GM04503 (cell line): ENCODE measurements around the gene ARHGAP45.
A peak's percentile ranks its signal among the peaks of the same experiment; 100 is the strongest.

ENCODE experiments used
- DNase-seq: peaks from one replicate; pipeline ENCODE4 v3.0.0-alpha.2; 2012; ENCODE audit warnings: low read depth

ARHGAP45 gene

GRCh38 chr19:1054102-1055027 is 12.6 kb upstream of the ARHGAP45 start:
- DNase-seq, result no peak

GRCh38 chr19:1055028-1055425 is 11.9 kb upstream of the ARHGAP45 start:
- no peak for DNase-seq

GRCh38 chr19:1055886-1056620 is 10.9 kb upstream of the ARHGAP45 start:
- no peak for DNase-seq

DNA sequence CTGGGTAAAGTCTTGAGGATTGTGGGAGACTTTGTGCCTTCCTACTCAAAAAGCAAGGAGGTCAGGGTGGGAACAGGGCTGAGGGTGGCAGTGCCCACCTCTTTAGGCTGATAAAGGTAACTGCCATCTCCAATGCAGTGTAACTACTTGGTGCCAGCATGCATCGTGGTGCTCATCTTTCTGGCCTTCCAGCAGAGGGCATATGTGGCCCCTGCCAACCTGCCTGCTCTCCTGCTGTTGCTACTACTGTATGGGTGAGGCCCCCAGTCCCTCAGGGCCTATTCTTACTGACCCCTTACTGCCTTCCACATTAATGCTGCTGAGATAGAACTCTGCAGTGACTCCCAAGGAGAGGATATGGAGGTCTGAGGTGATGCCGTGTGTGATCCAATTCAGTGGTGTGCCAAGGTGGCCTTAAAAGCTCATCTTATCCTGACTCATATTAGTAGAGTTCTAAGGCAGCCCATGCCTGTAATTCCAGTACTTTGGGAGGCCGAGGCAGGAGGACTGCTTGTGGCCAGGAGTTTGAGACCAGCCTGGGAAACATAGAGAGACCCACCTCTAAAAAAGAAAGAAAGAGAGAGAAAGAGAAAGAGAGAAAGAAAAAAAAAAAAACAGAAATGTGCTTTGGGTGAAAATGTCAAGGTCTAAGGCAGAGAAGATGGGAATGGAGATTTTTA is 9.7 kb upstream of the ARHGAP45 start:
- DNase-seq, result peak; percentile 26

- DNase-seq, result no peak
Measured at GRCh38 chr19:1058112-1058511, 8.9 kb upstream of the ARHGAP45 start.

GRCh38 chr19:1060689-1061088 is 6.3 kb upstream of the ARHGAP45 start:
- no peak for DNase-seq

DNA sequence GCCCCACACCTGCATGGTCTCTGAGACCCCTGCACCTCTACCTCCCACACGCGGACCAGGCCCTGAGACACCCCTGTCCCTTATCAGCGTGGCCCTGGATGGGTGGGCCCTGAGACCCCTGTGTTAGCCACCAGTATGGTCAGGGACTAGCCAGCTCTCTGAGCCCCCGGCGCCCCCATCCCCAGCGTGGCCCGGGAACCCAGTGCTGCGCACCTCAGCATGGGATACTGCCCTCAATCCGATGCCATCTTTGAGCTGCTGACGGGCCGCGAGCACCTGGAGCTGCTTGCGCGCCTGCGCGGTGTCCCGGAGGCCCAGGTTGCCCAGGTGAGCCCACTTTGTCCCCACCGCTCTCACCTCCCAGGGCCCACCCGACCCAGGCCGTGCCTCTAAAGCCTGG is 5.0 kb upstream of the ARHGAP45 start:
- DNase-seq, result no peak

DNA sequence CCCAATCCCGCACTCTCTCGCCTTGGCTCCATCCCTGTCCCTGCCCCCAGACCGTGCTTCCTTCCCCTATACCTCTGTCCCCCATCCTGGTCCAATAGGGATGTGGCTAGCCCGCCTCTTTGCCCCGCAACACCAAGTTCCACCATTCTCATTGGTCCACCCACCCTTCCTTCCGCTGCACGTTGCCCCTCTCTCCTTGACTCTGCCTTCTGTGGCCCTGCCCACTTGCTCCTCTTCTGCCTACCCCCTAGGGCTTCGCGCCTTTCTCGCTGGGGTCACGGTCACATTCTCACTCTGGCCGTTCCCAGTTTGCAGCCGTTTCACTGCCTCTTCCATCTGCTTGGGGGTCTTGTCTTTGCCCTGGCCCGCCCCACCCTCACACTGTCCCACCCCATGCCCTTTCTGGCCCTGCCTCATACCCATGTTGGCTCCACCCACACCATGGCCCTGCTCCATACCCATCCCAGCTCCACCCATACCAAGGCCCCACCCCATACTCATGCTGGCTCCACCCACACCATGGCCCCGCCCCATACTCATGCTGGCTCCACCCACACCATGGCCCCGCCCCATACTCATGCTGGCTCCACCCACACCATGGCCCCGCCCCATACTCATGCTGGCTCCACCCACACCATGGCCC is 4.5 kb upstream of the ARHGAP45 start:
- DNase-seq, result no peak

GRCh38 chr19:1063030-1063908 is 3.7 kb upstream of the ARHGAP45 start:
- no peak for DNase-seq

- no peak for DNase-seq
Measured at GRCh38 chr19:1063909-1064660, 2.9 kb upstream of the ARHGAP45 start.

DNA sequence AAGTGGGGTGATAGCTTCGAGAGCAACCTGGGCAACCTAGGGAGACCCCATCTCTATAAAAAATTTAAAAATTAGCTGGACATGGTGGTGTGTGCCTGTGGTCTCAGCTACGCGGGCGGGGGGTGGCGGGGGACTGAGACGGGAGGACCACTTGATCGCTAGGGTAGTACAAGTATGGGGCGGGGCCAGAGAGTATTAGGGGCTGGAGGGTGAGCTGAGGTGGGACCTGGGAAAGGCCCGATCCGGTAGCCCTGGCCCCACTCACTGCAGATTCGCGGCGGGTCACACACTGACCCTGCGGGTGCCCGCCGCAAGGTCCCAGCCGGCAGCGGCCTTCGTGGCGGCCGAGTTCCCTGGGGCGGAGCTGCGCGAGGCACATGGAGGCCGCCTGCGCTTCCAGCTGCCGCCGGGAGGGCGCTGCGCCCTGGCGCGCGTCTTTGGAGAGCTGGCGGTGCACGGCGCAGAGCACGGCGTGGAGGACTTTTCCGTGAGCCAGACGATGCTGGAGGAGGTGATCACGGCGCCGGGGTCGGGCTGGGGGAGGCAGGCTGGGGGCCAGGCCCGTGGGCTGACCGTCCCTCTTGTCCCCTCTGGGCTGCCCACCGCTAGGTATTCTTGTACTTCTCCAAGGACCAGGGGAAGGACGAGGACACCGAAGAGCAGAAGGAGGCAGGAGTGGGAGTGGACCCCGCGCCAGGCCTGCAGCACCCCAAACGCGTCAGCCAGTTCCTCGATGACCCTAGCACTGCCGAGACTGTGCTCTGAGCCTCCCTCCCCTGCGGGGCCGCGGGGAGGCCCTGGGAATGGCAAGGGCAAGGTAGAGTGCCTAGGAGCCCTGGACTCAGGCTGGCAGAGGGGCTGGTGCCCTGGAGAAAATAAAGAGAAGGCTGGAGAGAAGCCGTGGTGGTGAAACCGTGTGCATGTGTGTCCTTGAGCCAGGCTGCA is 2.0 kb upstream of the ARHGAP45 start:
- peak; percentile 10 for DNase-seq

GRCh38 chr19:1065606-1066109 is 1.3 kb upstream of the ARHGAP45 start:
- no peak for DNase-seq

DNA sequence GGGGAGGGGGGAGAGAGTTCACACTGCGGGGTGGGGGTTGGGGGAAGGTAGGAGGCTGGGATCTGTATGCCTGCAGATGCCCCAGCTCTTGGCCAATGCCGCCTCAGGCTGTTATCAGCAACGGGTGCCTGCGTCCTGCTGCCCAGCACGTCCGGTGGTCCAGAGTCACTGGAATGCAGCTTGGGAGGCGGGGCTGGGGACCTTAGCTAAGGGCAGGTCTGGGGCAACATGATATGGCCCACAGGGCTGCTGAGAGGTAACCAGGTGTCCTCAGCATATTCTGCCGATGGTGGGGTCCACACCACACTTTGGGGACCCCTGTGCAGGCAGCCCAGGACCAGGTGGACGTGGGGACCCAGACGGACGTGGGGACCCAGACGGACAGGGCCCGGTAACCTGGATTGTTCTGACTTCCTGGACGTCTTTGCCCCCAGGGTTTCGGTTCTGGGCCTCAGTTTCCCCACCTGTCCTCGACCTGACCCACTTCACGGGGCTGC is 668 bp upstream of the ARHGAP45 start:
- no peak for DNase-seq

- no peak for DNase-seq
Measured at GRCh38 chr19:1067341-1067957, 482 bp downstream of the ARHGAP45 start.

DNA sequence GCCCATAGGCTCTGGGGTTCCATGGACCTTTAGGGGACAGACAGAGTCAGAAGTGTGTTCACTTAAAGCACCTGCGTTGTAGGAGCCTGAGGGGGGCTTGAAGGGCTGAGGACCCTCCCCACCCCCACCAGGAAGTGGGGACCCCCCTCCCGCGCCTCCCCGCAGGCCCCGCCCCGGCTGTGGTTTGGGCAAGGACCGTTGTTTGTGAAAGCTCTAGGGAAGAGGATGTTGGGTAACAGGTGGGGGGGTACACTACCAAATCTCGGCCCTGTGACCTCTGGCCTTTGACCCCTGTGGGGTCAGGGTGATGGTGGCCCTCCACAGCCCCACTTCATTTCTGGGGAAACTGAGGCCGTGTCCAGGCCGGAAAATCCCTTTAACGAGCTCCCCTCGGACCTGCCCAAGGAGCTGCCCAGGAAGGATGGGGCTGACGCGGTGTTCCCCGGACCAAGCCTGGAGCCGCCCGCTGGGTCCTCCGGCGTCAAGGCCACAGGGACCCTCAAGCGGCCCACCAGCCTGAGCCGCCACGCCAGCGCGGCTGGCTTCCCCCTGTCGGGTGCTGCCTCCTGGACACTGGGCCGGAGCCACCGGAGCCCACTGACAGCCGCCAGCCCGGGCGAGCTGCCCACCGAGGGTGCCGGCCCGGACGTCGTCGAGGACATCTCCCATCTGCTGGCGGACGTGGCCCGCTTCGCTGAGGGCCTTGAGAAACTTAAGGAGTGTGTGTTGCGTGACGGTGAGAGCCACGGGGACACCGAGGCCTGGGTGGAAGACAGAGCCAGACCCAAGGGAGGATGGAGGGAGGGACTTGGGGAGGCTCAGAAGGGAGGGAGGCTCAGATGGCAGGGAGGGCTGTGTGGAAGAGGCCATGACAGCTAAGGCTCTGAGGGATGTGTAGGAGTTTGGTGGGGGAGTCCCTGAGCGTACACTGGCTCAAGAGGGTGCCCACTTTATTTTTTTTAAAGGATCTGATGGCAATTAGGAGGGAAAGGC is 1.3 kb downstream of the ARHGAP45 start:
- no peak for DNase-seq

DNA sequence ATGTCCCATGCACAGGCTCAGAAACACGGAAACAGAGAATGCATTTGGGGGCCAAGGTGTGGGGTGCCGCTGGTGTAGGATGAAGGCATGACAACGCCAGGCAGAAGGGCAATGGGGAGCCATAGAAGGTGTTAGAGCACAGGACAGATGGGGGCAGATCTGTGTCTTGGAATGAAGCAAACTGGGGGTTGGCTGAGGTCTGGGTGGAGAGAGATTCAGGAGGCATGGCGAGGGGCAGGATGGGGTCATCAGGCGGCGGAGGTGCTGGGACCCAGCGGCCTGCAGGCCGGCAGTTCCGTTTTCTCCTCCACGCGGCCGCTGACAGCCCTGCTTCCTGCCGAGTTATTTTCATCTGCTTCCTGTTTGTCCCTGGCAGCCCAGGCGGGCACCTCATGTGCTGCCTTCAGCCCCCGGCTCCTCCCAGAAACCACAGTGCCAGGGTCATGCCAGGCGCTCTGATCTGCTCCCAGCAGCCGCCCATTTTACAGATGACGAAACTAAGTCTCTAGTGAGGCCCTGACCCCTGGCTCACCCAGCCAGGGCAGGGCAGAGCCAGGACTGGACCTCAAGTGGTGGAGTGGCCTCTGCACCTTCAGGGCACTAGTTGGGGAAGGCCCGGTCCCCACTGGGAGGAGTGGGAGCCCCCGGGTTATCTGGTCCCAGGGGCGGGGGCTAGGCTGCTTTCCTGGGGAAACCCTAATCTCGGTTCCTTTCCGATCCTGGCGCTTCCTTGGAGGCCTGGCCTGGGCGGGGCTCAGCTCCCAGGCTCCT is 2.2 kb downstream of the ARHGAP45 start:
- no peak for DNase-seq
